IMR-90 (cell line): Measurements from ENCODE around the gene PDZK1. TPM values are rescaled to one million over a fixed set of nuclear protein-coding genes. Genes with fewer than 3 reads are reported as not detected.

ENCODE experiments used
- ATAC-seq: fragments of 200-7000 bp; cut with Tn5 transposase; 2 replicates; pipeline ENCODE4 v1.9.1; 2020; ENCODE audit warnings: low read depth, mild to moderate bottlenecking, moderate library complexity
- BruUV-seq: library from RNA; stranded (reverse); fragments of 400-500 nt; replicated peaks from 2 replicates; lab custom pipeline; 2021; lab: Mats Ljungman, UMichigan
- CTCF ChIA-PET: fragments of 300-600 bp; formaldehyde crosslinking; extraction: SDS; loops from one replicate; lab custom pipeline; 2021; ENCODE audit warnings: antibody characterized with exemption; lab: Yijun Ruan, JAX
- POLR2A ChIA-PET: fragments of 300-600 bp; sonication (Branson Sonifier 250); formaldehyde crosslinking; loops from one replicate; lab custom pipeline; 2022; ENCODE audit warnings: antibody characterized with exemption; ENCODE audit not compliant: unreplicated experiment; lab: Charles Lee
- DNase-seq: peaks from one replicate; pipeline ENCODE4 v3.0.0; 2013
- H2AFZ ChIP-seq: replicated peaks from 2 replicates; pipeline ENCODE3; 2013; ENCODE audit warnings: low read length, mild to moderate bottlenecking; ENCODE audit not compliant: poor library complexity
- H2AK5ac ChIP-seq: 2 replicates; pipeline ENCODE4 v1.6.1; 2013; ENCODE audit warnings: low read depth, low read length, inconsistent platforms
- H2AK9ac ChIP-seq: replicated peaks from 2 replicates; pipeline ENCODE3; 2013; ENCODE audit warnings: mild to moderate bottlenecking, low read depth, low read length, moderate library complexity; ENCODE audit not compliant: poor library complexity
- H2BK120ac ChIP-seq: 2 replicates; pipeline ENCODE4 v1.6.1; 2013; ENCODE audit warnings: low read depth, low read length, inconsistent platforms
- H2BK15ac ChIP-seq: 3 replicates; pipeline ENCODE4 v1.6.1; 2013; ENCODE audit warnings: low read depth, low read length, inconsistent platforms
- H2BK20ac ChIP-seq: 2 replicates; pipeline ENCODE4 v1.6.1; 2013; ENCODE audit warnings: low read depth, mild to moderate bottlenecking, inconsistent platforms, low read length, moderate library complexity
- H2BK5ac ChIP-seq: 2 replicates; pipeline ENCODE4 v1.6.1; 2013; ENCODE audit warnings: mild to moderate bottlenecking, low read depth, low read length, inconsistent platforms; ENCODE audit not compliant: poor library complexity, severe bottlenecking
- H3K14ac ChIP-seq: replicated peaks from 2 replicates; pipeline ENCODE4 v1.6.1; 2013; ENCODE audit warnings: low read depth, low read length, inconsistent platforms
- H3K18ac ChIP-seq: 2 replicates; pipeline ENCODE4 v1.6.1; 2013; ENCODE audit warnings: low read depth, low read length, control low read depth
- H3K23ac ChIP-seq: 2 replicates; pipeline ENCODE4 v1.6.1; 2013; ENCODE audit warnings: low read depth, low read length, inconsistent platforms
- H3K27ac ChIP-seq: 2 replicates; pipeline ENCODE4 v1.5.1; 2013; ENCODE audit warnings: mild to moderate bottlenecking, control low read depth, low read length; ENCODE audit not compliant: insufficient read depth
- H3K27me3 ChIP-seq: 2 replicates; pipeline ENCODE4 v1.6.1; 2013; ENCODE audit warnings: low read length; ENCODE audit not compliant: control insufficient read depth, insufficient read depth
- H3K36me3 ChIP-seq: 2 replicates; pipeline ENCODE4 v1.6.1; 2013; ENCODE audit warnings: low read length, mixed read lengths; ENCODE audit not compliant: control insufficient read depth, insufficient read depth
- H3K4ac ChIP-seq: 2 replicates; pipeline ENCODE4 v1.6.1; 2013; ENCODE audit warnings: low read depth, low read length, inconsistent platforms
- H3K4me1 ChIP-seq: 2 replicates; pipeline ENCODE4 v1.6.1; 2013; ENCODE audit warnings: low read length, mixed read lengths; ENCODE audit not compliant: control insufficient read depth, insufficient read depth
- H3K4me2 ChIP-seq: 2 replicates; pipeline ENCODE4 v1.6.1; 2013; ENCODE audit warnings: low read depth, mild to moderate bottlenecking, control low read depth, low read length, moderate library complexity
- H3K4me3 ChIP-seq: 2 replicates; pipeline ENCODE4 v1.5.1; 2013; ENCODE audit warnings: low read depth, mild to moderate bottlenecking, control low read depth, low read length, moderate library complexity; ENCODE audit not compliant: insufficient read depth
- H3K56ac ChIP-seq: 2 replicates; pipeline ENCODE4 v1.6.1; 2013; ENCODE audit warnings: low read length, inconsistent platforms; ENCODE audit not compliant: insufficient read depth; ENCODE audit errors: extremely low read depth
- H3K79me1 ChIP-seq, 2 experiments: 2 replicates each; pipeline ENCODE4 v1.6.1; 2013; ENCODE audit warnings: low read length in 2 of 2, inconsistent platforms in 1 of 2, low read depth in 1 of 2
- H3K9ac ChIP-seq: 2 replicates; pipeline ENCODE4 v1.6.1; 2013; ENCODE audit warnings: low read depth, low read length, control low read depth
- H3K9me1 ChIP-seq: 2 replicates; pipeline ENCODE4 v1.6.1; 2013; ENCODE audit warnings: low read length, inconsistent platforms; ENCODE audit not compliant: insufficient read depth
- H3K9me3 ChIP-seq: 2 replicates; pipeline ENCODE4 v1.6.1; 2013; ENCODE audit warnings: low read length; ENCODE audit not compliant: control insufficient read depth, insufficient read depth
- H4K20me1 ChIP-seq: 2 replicates; pipeline ENCODE4 v1.6.1; 2013; ENCODE audit warnings: low read length, inconsistent platforms; ENCODE audit not compliant: insufficient read depth
- H4K5ac ChIP-seq: 2 replicates; pipeline ENCODE4 v1.6.1; 2013; ENCODE audit warnings: mild to moderate bottlenecking, low read depth, low read length, control low read depth
- H4K8ac ChIP-seq, 2 experiments: 2 replicates each; pipeline ENCODE4 v1.6.1; 2013; ENCODE audit warnings: low read depth in 2 of 2, low read length in 2 of 2, control low read depth in 1 of 2, inconsistent platforms in 1 of 2
- H4K91ac ChIP-seq: 2 replicates; pipeline ENCODE4 v1.6.1; 2013; ENCODE audit warnings: low read depth, low read length, inconsistent platforms; ENCODE audit not compliant: insufficient read depth
- BHLHE40 ChIP-seq: fragments of 150-350 bp; IDR thresholded peaks from 2 replicates; pipeline ENCODE4 v1.6.1; 2016; ENCODE audit warnings: mild to moderate bottlenecking, low read depth, low read length
- CEBPB ChIP-seq: IDR thresholded peaks from 2 replicates; pipeline ENCODE4 v1.6.1; 2012; ENCODE audit warnings: low read depth, low read length, improper control_type of control experiment
- FOS ChIP-seq: fragments of 150-350 bp; IDR thresholded peaks from 2 replicates; pipeline ENCODE4 v1.6.1; 2016; ENCODE audit warnings: low read depth, low read length
- MAFK ChIP-seq: IDR thresholded peaks from 2 replicates; pipeline ENCODE4 v1.6.1; 2012; ENCODE audit warnings: low read depth, low read length, improper control_type of control experiment
- MAZ ChIP-seq: IDR thresholded peaks from 2 replicates; pipeline ENCODE4 v1.6.1; 2012; ENCODE audit warnings: low read depth, mild to moderate bottlenecking, low read length, improper control_type of control experiment, moderate library complexity, borderline replicate concordance
- MXI1 ChIP-seq: IDR thresholded peaks from 2 replicates; pipeline ENCODE4 v1.6.1; 2012; ENCODE audit warnings: low read depth, mild to moderate bottlenecking, low read length, moderate library complexity, borderline replicate concordance
- NFE2L2 ChIP-seq: fragments of 150-350 bp; IDR thresholded peaks from 2 replicates; pipeline ENCODE4 v1.6.1; 2016; ENCODE audit warnings: low read depth, mild to moderate bottlenecking, low read length
- POLR2A ChIP-seq: IDR thresholded peaks from 2 replicates; pipeline ENCODE4 v1.6.1; 2012; ENCODE audit warnings: mild to moderate bottlenecking, low read depth, low read length
- RAD21 ChIP-seq: IDR thresholded peaks from 2 replicates; pipeline ENCODE4 v1.6.1; 2012; ENCODE audit warnings: low read length, improper control_type of control experiment
- RCOR1 ChIP-seq: IDR thresholded peaks from 2 replicates; pipeline ENCODE4 v1.6.1; 2012; ENCODE audit warnings: mild to moderate bottlenecking, low read length, improper control_type of control experiment; ENCODE audit not compliant: insufficient replicate concordance
- RFX5 ChIP-seq: IDR thresholded peaks from 2 replicates; pipeline ENCODE4 v1.8.0; 2012; ENCODE audit warnings: low read depth, mild to moderate bottlenecking, low read length, moderate library complexity
- SMC3 ChIP-seq: fragments of 150-350 bp; IDR thresholded peaks from 2 replicates; pipeline ENCODE4 v1.6.1; 2016; ENCODE audit warnings: low read depth, mild to moderate bottlenecking, antibody characterized with exemption, low read length, moderate library complexity
- WGBS, 2 experiments: methylation state at CpG; one replicate each; pipeline versions ENCODE4 v1.1.5 to v1.1.7; 2013; ENCODE audit warnings: missing lambda C conversion rate in 2 of 2; ENCODE audit not compliant: insufficient read length in 1 of 2; ENCODE audit errors: extremely low coverage in 2 of 2; 5-methylcytosine and 5-hydroxymethylcytosine counted together
- dilution Hi-C: fragments of 300-500 bp; cut with HindIII; formaldehyde crosslinking; loops from one replicate; pipeline ENCODE4 v1.14.3; 2018; ENCODE audit warnings: low sequenced_read_pairs; ENCODE audit not compliant: unreplicated experiment
- in situ Hi-C: fragments of 300-500 bp; cut with MboI; formaldehyde crosslinking; loops from 3 replicates; pipeline ENCODE4 v1.14.3; 2019; ENCODE audit warnings: low sequenced_read_pairs, inconsistent platforms, mixed read lengths
- intact Hi-C: fragments of 100-400 bp; cut with micrococcal nuclease; formaldehyde crosslinking; loops from 2 replicates; pipeline ENCODE4 v1.10.0; 2022
- polyA plus RNA-seq, 3 experiments: library from polyadenylated mRNA; depleted of rRNA; stranded (reverse); fragments of >200 nt; gene quantifications; 2 replicates each; pipeline ENCODE4 v1.2.3, GENCODE V29; 2012; ENCODE audit warnings: low replicate concordance in 1 of 3
- total RNA-seq: library from RNA; depleted of rRNA; stranded (reverse); fragments of >200 nt; gene quantifications from 2 replicates; pipeline ENCODE4 v1.2.3, GENCODE V29; 2012
- TF ChIP-seq, protein P1 (sequence below): conservative IDR thresholded peaks from 2 replicates; pipeline ENCODE4 v1.5.1; 2012; ENCODE audit warnings: mild to moderate bottlenecking, low read depth, low read length, improper control_type of control experiment
- TF ChIP-seq, protein P2 (sequence below): fragments of 150-350 bp; IDR thresholded peaks from 2 replicates; pipeline ENCODE4 v1.6.1; 2016; ENCODE audit warnings: low read depth, mild to moderate bottlenecking, low read length, moderate library complexity, borderline replicate concordance

Gene PDZK1
- total and polyA plus RNA-seq, 2 of the 4 experiments (the other 2 are of a cell fraction), result 1.4 to 2.1 TPM

DNA sequence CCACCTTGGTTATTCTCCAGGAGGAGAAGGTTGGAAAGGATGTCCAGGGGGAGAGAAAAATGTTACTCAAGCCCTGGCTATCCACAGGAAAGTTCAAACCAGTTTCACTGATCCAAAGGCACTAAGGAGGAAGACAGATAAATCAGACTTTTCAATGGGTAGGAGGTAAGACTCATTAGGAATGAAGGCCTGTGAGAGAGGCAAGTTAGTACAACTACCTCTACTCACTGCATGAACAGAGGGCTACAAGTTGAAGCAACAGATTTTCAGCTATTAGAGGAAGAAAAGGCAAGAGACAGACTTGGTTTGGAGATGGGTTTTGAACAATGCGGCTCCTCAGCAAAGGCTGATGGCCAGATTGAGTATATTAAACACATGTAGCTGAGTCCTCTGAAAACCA, 29.0 kb upstream of the PDZK1 start:
- no peak overlapping the region for H3K4me3 ChIP-seq
- no peak overlapping the region for H2AFZ ChIP-seq
- DNase-seq (no peak), ATAC-seq (no peak)
- peak overlapping the region; percentile 68 for H3K4ac ChIP-seq
- TF ChIP-seq NFE2L2 (no peak), MAZ (no peak), RAD21 (no peak), MAFK (no peak), POLR2A (no peak), FOS (no peak), MXI1 (no peak), SMC3 (no peak), RFX5 (no peak), RCOR1 (no peak), CEBPB (no peak), BHLHE40 (no peak)
- TF ChIP-seq, protein P1, sequence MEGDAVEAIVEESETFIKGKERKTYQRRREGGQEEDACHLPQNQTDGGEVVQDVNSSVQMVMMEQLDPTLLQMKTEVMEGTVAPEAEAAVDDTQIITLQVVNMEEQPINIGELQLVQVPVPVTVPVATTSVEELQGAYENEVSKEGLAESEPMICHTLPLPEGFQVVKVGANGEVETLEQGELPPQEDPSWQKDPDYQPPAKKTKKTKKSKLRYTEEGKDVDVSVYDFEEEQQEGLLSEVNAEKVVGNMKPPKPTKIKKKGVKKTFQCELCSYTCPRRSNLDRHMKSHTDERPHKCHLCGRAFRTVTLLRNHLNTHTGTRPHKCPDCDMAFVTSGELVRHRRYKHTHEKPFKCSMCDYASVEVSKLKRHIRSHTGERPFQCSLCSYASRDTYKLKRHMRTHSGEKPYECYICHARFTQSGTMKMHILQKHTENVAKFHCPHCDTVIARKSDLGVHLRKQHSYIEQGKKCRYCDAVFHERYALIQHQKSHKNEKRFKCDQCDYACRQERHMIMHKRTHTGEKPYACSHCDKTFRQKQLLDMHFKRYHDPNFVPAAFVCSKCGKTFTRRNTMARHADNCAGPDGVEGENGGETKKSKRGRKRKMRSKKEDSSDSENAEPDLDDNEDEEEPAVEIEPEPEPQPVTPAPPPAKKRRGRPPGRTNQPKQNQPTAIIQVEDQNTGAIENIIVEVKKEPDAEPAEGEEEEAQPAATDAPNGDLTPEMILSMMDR, result no peak
- TF ChIP-seq, protein P2, sequence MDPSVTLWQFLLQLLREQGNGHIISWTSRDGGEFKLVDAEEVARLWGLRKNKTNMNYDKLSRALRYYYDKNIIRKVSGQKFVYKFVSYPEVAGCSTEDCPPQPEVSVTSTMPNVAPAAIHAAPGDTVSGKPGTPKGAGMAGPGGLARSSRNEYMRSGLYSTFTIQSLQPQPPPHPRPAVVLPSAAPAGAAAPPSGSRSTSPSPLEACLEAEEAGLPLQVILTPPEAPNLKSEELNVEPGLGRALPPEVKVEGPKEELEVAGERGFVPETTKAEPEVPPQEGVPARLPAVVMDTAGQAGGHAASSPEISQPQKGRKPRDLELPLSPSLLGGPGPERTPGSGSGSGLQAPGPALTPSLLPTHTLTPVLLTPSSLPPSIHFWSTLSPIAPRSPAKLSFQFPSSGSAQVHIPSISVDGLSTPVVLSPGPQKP, result no peak
- in situ Hi-C loops, result no loop called here
- H2BK120ac ChIP-seq, result peak overlapping the region; percentile 86
- peak overlapping the region; percentile 98 for H3K18ac ChIP-seq
- H3K4me1 ChIP-seq, result peaks cover 26% of the 10 kb centered on the region
- H3K27ac ChIP-seq, result no peak overlapping the region
- H3K9me3 ChIP-seq, result peaks cover 2% of the 10 kb centered on the region; the same call in 1 of the 2 replicates
- H3K9me1 ChIP-seq, result peaks cover 7% of the 10 kb centered on the region; the same call in 1 of the 2 replicates
- dilution Hi-C loops, result no loop called here
- H2AK5ac ChIP-seq, result peak overlapping the region; percentile 69
- no peak overlapping the region for H3K4me2 ChIP-seq
- peak overlapping the region; percentile 77 for H3K14ac ChIP-seq
- CTCF ChIA-PET, result no interaction called here
- H4K8ac ChIP-seq, result peak overlapping the region in 1 of 2 experiments; percentile 79; a peak in 3 of 4 replicates
- H2BK20ac ChIP-seq, result peak overlapping the region; percentile 93
- H3K27me3 ChIP-seq, result no peaks in the 10 kb centered on the region
- no CpG with 5 or more reads among the region's 1 CpG for WGBS, 2 experiments
- H4K20me1 ChIP-seq, result no peaks in the 10 kb centered on the region
- H2BK15ac ChIP-seq, result peak overlapping the region; percentile 67
- H3K56ac ChIP-seq, result no peak overlapping the region
- peak overlapping the region; percentile 94; the same call in 1 of the 2 replicates for H4K5ac ChIP-seq
- no peak overlapping the region for H3K9ac ChIP-seq
- POLR2A ChIA-PET, result no interaction called here
- peak overlapping the region; percentile 81 for H2BK5ac ChIP-seq
- H4K91ac ChIP-seq, result peak overlapping the region; percentile 58; the same call in 1 of the 2 replicates
- no TSS peak for BruUV-seq
- H3K79me1 ChIP-seq, result peaks cover 3 to 36% of the 10 kb centered on the region in 2 experiments
- intact Hi-C loops, result no loop called here
- H3K23ac ChIP-seq, result peak overlapping the region; percentile 59; the same call in 1 of the 2 replicates
- H2AK9ac ChIP-seq, result peak overlapping the region; percentile 2
- no peaks in the 10 kb centered on the region for H3K36me3 ChIP-seq
